GM12878 (cell line): ENCODE results near the gene OTUB2. TPM values are rescaled to one million over a fixed set of nuclear protein-coding genes. Genes with fewer than 3 reads are reported as not detected.

ENCODE experiments used
- ATF7 ChIP-seq: fragments of 450-650 bp; IDR thresholded peaks from 2 replicates; pipeline ENCODE4 v1.6.1; 2016; ENCODE audit warnings: low read depth, mild to moderate bottlenecking
- CREB1 ChIP-seq: IDR thresholded peaks from 2 replicates; pipeline ENCODE4 v1.6.1; 2012; ENCODE audit warnings: low read depth, mild to moderate bottlenecking, inconsistent platforms
- DPF2 ChIP-seq: fragments of 450-650 bp; IDR thresholded peaks from 2 replicates; pipeline ENCODE4 v1.6.1; 2017; ENCODE audit warnings: mild to moderate bottlenecking
- RAD21 ChIP-seq: IDR thresholded peaks from 2 replicates; pipeline ENCODE4 v1.6.1; 2011; ENCODE audit warnings: mild to moderate bottlenecking, low read depth, low read length, moderate library complexity; ENCODE audit not compliant: insufficient read depth
- RELB ChIP-seq: fragments of 450-650 bp; IDR thresholded peaks from 2 replicates; pipeline ENCODE4 v1.6.1; 2017; ENCODE audit warnings: low read depth, mild to moderate bottlenecking, moderate library complexity
- SMAD1 ChIP-seq: fragments of 450-650 bp; IDR thresholded peaks from 2 replicates; pipeline ENCODE4 v1.6.1; 2018; ENCODE audit warnings: mild to moderate bottlenecking, low read depth; ENCODE audit not compliant: partially characterized antibody
- SPI1 ChIP-seq: IDR thresholded peaks from 2 replicates; pipeline ENCODE4 v1.6.1; 2011; ENCODE audit warnings: low read depth, mild to moderate bottlenecking, low read length, moderate library complexity, borderline replicate concordance; ENCODE audit not compliant: insufficient read depth
- USF2 ChIP-seq: IDR thresholded peaks from 2 replicates; pipeline ENCODE4 v1.6.1; 2011; ENCODE audit warnings: low read depth, low read length, improper control_type of control experiment, borderline replicate concordance
- YBX1 ChIP-seq: fragments of 450-650 bp; IDR thresholded peaks from 2 replicates; pipeline ENCODE4 v1.6.1; 2016; ENCODE audit warnings: antibody characterized with exemption
- ZNF207 ChIP-seq: fragments of 450-650 bp; IDR thresholded peaks from 2 replicates; pipeline ENCODE4 v1.6.1; 2014; ENCODE audit warnings: antibody characterized with exemption, mild to moderate bottlenecking, borderline replicate concordance
- ZNF687 ChIP-seq: fragments of 450-650 bp; IDR thresholded peaks from 2 replicates; pipeline ENCODE4 v1.6.1; 2017; ENCODE audit warnings: mild to moderate bottlenecking, moderate library complexity
- polyA plus RNA-seq, 11 experiments: library from polyadenylated mRNA; depleted of rRNA in 4 of 11; unstranded in 6 of 11; stranded (reverse) in 5 of 11; fragments of >200 nt; fragmentation: Nextera tagmentation in 4 of 11; fragmentation: Illumina TruSeq in 1 of 11; extraction: Ambion mirVana in 4 of 11; extraction: Trizol in 1 of 11; gene quantifications; 1 replicate in 1 of 11; 2 replicates in 10 of 11; pipeline versions ENCODE4 v1.2.1 to v1.2.3, GENCODE V29; 2011 to 2016; ENCODE audit warnings: inconsistent platforms in 2 of 11, missing spikeins in 2 of 11, low read depth in 1 of 11
- total RNA-seq, 4 experiments: library from RNA; depleted of rRNA in 3 of 4; stranded (reverse); fragments of >200 nt in 3 of 4; fragmentation: Illumina TruSeq in 1 of 4; extraction: Trizol in 1 of 4; gene quantifications; 2 replicates each; pipeline versions ENCODE4 v1.2.1 to v1.2.3, GENCODE V29; 2013 to 2021
- TF ChIP-seq, protein P1 (sequence below): fragments of 450-650 bp; IDR thresholded peaks from 2 replicates; pipeline ENCODE4 v1.6.1; 2014; ENCODE audit warnings: mild to moderate bottlenecking
- TF ChIP-seq, protein P2 (sequence below): fragments of 450-650 bp; IDR thresholded peaks from 2 replicates; pipeline ENCODE4 v1.6.1; 2016; ENCODE audit warnings: mild to moderate bottlenecking
- TF ChIP-seq, protein P3 (sequence below): fragments of 450-650 bp; IDR thresholded peaks from 2 replicates; pipeline ENCODE4 v1.6.1; 2016; ENCODE audit warnings: mild to moderate bottlenecking
- TF ChIP-seq, protein P4 (sequence below): IDR thresholded peaks from 2 replicates; pipeline ENCODE4 v1.6.1; 2012; ENCODE audit warnings: mild to moderate bottlenecking, low read depth, low read length

Gene OTUB2
- total and polyA plus RNA-seq, 10 of the 15 experiments (the other 5 are each of a cell fraction or from before 2014, with no cell fraction given) = 0.05 to 0.82 (median 0.43) TPM

DNA sequence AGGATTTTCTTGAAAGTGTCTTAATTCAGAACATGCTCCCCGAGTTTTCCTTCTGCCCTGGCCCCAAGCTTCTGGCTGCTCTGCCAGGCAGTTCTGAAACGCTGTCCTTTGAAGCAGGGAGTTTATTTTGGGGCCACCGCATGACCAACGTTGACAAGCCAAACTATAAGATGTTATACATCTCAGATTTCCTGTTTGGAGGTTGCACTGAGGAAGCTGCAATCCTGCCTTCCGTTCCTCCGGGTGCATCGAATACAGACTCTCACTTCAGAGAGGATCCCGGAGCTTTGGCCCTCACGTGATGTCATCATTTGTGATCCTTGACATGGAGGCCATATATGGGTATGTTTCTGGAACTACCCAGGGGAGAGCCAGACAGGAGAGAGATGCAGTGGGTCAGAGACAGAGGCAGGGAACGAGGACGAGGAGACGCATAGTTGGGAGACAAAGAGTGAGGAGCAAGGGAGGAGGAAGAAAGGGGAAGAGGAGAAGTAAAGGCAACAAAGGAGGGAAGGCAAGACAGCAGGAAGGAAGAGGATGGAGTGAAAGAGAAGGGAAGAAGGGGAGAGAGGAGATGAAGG, 49.6 kb upstream of the OTUB2 start, which contains the start of gene ASB2 (continued):
- TF ChIP-seq, protein P1, sequence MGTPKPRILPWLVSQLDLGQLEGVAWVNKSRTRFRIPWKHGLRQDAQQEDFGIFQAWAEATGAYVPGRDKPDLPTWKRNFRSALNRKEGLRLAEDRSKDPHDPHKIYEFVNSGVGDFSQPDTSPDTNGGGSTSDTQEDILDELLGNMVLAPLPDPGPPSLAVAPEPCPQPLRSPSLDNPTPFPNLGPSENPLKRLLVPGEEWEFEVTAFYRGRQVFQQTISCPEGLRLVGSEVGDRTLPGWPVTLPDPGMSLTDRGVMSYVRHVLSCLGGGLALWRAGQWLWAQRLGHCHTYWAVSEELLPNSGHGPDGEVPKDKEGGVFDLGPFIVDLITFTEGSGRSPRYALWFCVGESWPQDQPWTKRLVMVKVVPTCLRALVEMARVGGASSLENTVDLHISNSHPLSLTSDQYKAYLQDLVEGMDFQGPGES = no peak
- TF ChIP-seq CREB1 = no peak
- TF ChIP-seq ATF7 = peak; percentile 86
- TF ChIP-seq SPI1 = 0 out of 2 replicates have a peak, but pooled peaks have one; percentile 8
- peak; percentile 73 for TF ChIP-seq SMAD1
- TF ChIP-seq, protein P2, sequence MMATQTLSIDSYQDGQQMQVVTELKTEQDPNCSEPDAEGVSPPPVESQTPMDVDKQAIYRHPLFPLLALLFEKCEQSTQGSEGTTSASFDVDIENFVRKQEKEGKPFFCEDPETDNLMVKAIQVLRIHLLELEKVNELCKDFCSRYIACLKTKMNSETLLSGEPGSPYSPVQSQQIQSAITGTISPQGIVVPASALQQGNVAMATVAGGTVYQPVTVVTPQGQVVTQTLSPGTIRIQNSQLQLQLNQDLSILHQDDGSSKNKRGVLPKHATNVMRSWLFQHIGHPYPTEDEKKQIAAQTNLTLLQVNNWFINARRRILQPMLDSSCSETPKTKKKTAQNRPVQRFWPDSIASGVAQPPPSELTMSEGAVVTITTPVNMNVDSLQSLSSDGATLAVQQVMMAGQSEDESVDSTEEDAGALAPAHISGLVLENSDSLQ = peak; percentile 33; the same call in 1 of the 2 replicates
- TF ChIP-seq USF2 = peak; percentile 59
- no peak for TF ChIP-seq ZNF207
- TF ChIP-seq, protein P3, sequence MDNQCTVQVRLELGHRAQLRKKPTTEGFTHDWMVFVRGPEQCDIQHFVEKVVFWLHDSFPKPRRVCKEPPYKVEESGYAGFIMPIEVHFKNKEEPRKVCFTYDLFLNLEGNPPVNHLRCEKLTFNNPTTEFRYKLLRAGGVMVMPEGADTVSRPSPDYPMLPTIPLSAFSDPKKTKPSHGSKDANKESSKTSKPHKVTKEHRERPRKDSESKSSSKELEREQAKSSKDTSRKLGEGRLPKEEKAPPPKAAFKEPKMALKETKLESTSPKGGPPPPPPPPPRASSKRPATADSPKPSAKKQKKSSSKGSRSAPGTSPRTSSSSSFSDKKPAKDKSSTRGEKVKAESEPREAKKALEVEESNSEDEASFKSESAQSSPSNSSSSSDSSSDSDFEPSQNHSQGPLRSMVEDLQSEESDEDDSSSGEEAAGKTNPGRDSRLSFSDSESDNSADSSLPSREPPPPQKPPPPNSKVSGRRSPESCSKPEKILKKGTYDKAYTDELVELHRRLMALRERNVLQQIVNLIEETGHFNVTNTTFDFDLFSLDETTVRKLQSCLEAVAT = peak; percentile 94
- no peak for TF ChIP-seq ZNF687
- no peak for TF ChIP-seq RAD21
- peak; percentile 79; the same call in 1 of the 2 replicates for TF ChIP-seq YBX1
- peak; percentile 8 for TF ChIP-seq RELB
- TF ChIP-seq, protein P4, sequence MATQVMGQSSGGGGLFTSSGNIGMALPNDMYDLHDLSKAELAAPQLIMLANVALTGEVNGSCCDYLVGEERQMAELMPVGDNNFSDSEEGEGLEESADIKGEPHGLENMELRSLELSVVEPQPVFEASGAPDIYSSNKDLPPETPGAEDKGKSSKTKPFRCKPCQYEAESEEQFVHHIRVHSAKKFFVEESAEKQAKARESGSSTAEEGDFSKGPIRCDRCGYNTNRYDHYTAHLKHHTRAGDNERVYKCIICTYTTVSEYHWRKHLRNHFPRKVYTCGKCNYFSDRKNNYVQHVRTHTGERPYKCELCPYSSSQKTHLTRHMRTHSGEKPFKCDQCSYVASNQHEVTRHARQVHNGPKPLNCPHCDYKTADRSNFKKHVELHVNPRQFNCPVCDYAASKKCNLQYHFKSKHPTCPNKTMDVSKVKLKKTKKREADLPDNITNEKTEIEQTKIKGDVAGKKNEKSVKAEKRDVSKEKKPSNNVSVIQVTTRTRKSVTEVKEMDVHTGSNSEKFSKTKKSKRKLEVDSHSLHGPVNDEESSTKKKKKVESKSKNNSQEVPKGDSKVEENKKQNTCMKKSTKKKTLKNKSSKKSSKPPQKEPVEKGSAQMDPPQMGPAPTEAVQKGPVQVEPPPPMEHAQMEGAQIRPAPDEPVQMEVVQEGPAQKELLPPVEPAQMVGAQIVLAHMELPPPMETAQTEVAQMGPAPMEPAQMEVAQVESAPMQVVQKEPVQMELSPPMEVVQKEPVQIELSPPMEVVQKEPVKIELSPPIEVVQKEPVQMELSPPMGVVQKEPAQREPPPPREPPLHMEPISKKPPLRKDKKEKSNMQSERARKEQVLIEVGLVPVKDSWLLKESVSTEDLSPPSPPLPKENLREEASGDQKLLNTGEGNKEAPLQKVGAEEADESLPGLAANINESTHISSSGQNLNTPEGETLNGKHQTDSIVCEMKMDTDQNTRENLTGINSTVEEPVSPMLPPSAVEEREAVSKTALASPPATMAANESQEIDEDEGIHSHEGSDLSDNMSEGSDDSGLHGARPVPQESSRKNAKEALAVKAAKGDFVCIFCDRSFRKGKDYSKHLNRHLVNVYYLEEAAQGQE = no peak
- TF ChIP-seq DPF2 = peak; percentile 36
